Ramos (cell line): ENCODE data around the gene TFIP11.

ENCODE experiments used
- in situ Hi-C: fragments of 300-500 bp; cut with MboI; formaldehyde crosslinking; loops from one replicate; pipeline ENCODE4 v1.14.3; 2022; ENCODE audit warnings: low sequenced_read_pairs; ENCODE audit not compliant: unreplicated experiment

Gene TFIP11

DNA sequence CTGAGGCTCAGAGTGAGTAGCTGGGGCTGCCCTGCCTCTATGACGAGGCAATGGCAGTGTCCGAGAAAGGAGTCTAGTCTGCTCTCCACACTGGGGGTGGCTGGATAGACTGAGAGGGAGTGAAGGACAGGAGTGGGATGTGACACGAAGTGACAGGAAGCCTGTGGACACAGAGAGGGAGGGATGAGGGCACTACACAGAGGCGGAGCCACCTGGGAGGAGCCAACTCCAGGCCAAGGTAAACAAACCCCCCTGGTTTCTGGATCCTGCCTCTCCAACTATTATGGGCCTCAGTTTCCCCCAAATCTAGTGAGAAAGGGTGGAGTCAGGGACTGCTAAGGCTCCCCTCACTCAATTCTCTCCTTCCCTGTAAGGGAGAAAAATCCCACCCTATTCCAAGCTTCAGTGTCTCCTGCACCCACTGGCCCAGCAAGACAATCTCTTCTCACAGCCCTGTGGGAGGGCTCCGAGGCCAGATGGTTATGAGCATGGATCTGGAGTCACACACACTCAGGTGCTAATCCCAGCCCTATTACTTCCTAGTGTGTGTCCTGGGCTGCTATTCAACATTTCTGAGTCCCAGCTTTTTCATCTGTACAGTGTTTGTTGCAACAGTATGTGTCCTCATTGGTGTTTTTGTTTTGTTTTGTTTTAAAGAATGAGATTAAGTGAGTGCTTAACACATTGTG, 58.3 kb downstream of the TFIP11 start:
- in situ Hi-C loops: no loop called here

DNA sequence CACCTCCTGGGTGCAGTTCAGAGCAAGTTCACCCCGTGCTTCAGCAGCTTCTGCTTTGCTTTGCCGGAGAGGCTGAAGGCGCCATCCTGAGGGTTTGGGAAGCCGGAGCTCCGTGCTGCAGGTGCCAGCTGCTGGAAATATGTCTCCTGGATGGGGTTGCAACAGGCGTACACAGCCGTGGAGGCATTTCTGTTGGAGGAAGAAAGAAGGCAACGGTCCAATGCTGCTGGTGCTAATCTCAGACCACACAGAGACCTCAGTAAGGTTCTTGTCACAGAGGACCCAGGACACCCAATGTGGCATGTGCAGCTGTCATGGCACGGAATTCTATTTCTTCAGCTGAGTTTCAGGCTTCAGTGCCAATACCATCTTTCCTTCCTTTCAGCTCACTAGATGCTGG, 59.1 kb downstream of the TFIP11 start:
- in situ Hi-C loops: no loop called here

DNA sequence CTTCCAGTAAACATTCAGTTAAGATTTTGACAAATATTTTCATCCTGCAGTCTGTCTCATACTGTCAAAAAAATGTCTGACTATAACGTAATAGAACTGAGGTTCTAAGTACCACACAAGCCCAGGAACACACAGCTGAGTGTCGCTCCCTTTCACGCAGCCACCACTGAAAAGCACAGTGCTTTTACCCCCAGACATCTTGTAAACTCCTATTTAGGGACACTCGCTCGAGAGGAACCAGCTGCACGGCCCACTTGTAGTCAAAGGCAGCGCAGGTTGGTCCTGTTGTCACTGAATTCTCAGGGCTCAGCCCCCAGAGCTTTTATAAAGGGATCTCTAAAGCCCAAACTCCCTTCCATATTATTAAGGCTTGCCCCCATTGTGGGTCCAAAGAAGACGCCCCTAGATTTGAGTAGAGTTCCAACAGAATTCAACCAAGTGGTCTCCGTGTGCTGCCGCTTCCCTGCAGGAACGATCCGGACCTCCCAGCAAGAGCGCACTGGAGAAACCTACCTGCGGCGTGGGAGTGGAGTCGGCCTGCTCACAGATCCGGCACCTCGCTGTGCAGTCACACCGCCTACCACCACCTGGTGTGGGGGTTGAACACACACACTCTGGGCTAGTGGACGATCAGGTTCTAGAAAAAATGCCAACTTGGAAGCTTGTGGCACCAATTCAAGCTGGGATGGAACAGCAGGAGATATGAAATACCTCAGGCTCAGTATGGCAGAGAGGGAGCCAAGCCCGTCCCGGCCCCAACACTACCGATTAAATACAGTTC, 59.8 kb downstream of the TFIP11 start:
- in situ Hi-C loops: no loop called here

DNA sequence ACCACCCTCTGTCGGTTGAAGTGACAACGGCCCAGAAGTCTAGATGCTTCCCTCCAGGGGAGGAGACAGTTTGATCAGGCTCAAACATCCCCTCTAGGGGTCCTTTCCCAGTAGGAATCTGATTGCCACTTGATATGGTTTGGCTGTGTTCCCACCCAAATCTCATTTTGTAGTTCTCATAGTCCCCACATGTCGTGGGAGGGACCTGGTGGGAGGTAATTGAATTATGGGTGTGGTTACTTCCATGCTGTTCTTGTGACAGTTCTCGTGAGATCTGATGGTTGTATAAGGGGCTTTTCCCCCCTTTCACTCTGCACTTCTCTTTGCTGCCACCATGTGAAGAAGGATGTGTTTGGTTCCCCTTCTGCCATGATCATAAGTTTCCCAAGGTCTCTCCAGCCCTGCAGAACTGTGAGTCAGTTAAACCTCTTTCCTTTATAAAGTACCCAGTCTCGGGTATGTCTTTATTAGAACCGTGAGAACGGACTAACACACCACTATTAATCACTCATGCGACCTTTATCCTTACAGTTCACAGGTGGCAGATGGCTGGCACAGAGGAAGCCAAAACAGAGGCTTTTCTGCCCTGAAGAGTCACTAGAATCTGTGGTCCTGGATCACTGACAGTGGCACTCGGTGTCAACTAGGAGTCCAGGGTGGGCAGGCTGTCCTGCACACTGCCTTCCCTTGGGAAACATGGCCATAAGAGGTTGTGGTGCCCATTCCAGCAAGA, 61.7 kb downstream of the TFIP11 start:
- in situ Hi-C loops: no loop called here

DNA sequence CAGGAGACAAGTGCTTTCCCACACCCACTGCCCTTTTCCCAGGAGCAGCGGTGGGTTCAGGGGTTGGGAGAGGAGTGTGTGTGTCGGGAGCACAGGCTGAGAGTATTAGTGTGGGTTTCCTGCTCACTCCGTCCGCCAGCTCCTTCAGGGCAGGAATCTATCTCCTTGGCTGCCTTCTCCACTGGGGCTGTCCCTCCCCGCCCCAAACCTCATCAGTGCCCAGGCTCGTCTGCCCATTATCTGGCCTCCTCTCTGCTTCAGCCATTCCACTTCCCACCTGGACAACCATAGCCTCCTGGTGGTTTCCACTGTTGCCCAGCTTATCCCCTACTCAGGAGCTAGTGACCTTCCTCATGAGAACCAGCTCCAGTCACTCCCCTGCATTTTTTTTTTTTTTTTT, 63.3 kb downstream of the TFIP11 start:
- in situ Hi-C loops: no loop called here

DNA sequence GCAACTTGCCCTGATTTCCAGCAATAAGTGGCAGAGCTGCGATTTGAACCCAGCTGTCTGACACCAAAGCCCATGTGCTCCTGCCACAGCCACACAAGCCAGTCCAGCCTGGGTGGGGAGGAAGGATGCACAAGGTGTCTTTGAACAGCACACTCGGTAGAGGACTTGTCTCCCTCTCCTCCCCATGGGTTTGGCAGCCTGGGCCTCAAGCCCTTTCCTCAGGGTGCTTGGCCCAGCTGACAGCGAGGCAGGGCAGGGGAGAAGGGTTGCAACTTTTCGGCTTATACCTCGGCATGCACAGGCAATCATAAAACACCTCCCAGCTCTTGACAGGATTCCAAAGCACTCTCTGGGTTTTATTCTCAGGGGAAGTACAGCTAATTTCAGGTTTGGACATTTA, 63.9 kb downstream of the TFIP11 start:
- in situ Hi-C loops: no loop called here

- in situ Hi-C loops: no loop called here
Measured at GRCh38 chr22:26447584-26448329, 64.5 kb downstream of the TFIP11 start.

- in situ Hi-C loops: no loop called here
Measured at GRCh38 chr22:26446808-26447515, 65.3 kb downstream of the TFIP11 start.

DNA sequence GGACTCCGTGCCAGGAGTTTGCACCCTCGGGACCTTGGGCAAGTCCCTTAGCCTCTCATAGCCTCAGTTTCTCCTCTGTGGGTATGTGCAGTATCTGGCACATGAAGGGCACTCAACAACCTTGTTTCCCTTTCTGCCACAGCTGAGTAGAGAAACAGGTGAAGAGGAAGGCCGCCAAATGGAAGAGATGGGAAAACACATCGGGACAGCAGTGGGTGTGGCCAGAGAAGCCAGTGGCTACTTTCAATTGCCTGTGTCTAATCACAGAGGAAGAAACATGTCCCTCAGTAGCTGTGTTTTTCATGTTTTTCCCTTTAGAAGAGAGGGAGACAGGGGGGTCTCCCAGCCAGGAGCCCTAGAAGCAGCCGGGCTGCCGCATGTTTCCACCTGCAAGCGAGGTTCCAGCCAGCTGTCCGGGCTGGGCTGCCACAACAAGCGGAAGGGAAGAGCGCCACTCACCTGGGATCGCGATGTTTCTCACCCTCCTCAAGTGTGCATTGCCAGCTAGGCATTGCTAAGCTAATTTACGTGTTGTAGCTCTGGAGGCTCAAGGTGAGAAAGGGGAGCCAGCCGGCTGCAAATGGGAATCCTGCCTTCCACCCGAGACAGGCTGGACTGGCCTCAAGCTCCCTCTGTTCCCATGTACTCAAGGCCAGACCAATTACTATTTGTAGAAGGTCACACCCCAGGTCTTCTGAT, 66.5 kb downstream of the TFIP11 start:
- in situ Hi-C loops: no loop called here

DNA sequence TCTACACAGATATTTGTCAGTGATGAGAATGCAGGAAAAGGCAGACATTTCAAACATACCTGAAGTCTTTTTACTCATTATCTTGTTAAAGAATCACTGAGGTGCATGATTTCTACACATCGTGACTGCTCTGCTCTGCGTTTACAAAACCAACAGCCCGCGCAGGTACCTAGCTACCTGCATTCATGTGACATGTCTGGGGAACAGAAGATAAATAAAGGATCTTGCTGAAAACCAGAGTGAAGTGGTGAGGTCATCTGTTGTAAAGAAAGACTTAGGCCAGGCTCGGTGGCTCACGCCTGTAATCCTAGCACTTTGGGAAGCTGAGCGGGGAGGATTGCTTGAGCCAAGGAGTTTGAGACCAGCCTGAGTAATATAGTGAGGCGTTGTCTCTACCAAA, 67.5 kb downstream of the TFIP11 start:
- in situ Hi-C loops: no loop called here

- in situ Hi-C loops: no loop called here
Measured at GRCh38 chr22:26443901-26444690, 68.2 kb downstream of the TFIP11 start.

- in situ Hi-C loops: no loop called here
Measured at GRCh38 chr22:26442086-26442756, 70.1 kb downstream of the TFIP11 start.
